Measurements from ENCODE around the gene KCNJ1. TPM values are rescaled to one million over a fixed set of nuclear protein-coding genes. Genes with fewer than 3 reads are reported as not detected.

The KCNJ1 gene
- polyA plus RNA-seq, 1 donor from 2014 or later = 0.30 TPM

GRCh38 chr11:128905345-128906184, 38.5 kb upstream of the KCNJ1 start:
- peaks cover 74% of the 10 kb centered on the region for H3K27me3 Mint-ChIP-seq
- no peak overlapping the region for H3K27ac Mint-ChIP-seq

DNA sequence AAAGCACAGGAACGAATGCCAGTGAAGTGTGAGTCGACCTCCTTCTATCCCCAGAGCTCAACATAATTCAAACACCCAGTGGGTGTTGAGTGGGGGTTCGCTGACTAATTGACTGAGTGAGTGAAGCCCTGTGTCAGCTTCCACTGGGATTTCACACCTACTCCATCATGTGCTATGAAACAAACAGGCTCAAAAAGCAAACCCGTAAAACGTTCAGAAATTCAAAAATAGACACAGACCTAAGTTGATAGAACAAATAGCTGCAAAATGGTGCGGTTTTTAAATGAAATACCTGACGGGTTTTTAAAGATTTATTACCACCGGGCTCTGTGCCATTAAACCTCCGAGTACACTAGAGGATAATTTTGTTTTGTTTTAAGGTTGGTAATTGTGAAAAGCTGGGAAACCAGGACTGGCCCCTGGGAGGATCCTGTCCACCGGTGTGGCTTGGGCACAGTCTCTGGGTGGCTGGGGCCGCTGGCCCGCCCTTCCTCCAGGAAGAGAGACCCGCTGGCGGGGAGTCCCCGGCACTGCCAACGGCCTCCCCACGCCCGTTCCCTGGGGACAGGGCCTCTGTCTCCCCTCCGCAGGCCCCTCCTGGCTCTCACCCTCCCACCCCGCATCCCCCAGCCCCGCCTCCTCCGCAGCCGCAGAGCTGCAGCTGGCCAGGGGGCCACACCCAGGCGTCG, 37.7 kb upstream of the KCNJ1 start:
- peak overlapping the region; percentile 45 to 82 (median 66) for H3K4me3 Mint-ChIP-seq
- peaks cover 11 to 20% (median 15%) of the 10 kb centered on the region in 3 donors for H3K4me1 Mint-ChIP-seq
- H3K36me3 Mint-ChIP-seq = no peaks in the 10 kb centered on the region
- peak overlapping the region in 1 of 3 donors; percentile 59 for H3K27ac Mint-ChIP-seq
- H3K27me3 Mint-ChIP-seq = peaks cover 77% of the 10 kb centered on the region
- H3K9me3 Mint-ChIP-seq = peaks cover 0 to 3% (median 0%) of the 10 kb centered on the region in 3 donors

More at GRCh38 chr11:128905345-128906184, 38.5 kb upstream of the KCNJ1 start:
- H3K4me3 Mint-ChIP-seq = peak overlapping the region; percentile 59 to 90 (median 82)
- no peaks in the 10 kb centered on the region for H3K36me3 Mint-ChIP-seq
- peaks cover 11 to 20% (median 15%) of the 10 kb centered on the region in 3 donors for H3K4me1 Mint-ChIP-seq
- peaks cover 0 to 3% (median 0%) of the 10 kb centered on the region in 3 donors for H3K9me3 Mint-ChIP-seq

DNA sequence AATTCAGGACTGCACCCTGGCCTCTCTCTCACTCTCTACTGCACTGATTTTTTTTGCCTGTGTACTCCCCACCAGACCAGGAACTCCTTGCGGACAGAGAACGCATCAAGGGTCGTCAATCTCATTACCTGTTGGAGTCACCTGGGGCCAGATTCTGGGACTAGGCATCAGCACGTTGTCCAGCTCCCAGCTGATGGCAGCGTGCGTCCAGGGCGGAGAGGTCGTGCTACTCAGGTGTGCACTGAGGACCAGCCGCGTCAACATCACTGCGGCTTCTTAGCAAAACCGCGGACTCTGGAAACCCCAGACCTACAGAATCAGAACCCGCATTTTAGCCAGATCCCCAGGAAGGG, 37.2 kb upstream of the KCNJ1 start:
- peaks cover 0 to 3% (median 0%) of the 10 kb centered on the region in 3 donors for H3K9me3 Mint-ChIP-seq
- H3K36me3 Mint-ChIP-seq = no peaks in the 10 kb centered on the region
- H3K27me3 Mint-ChIP-seq = peaks cover 74% of the 10 kb centered on the region
- H3K4me3 Mint-ChIP-seq = peak overlapping the region; percentile 45 to 82 (median 66)
- peaks cover 11 to 19% (median 15%) of the 10 kb centered on the region in 3 donors for H3K4me1 Mint-ChIP-seq
- H3K27ac Mint-ChIP-seq = no peak overlapping the region

DNA sequence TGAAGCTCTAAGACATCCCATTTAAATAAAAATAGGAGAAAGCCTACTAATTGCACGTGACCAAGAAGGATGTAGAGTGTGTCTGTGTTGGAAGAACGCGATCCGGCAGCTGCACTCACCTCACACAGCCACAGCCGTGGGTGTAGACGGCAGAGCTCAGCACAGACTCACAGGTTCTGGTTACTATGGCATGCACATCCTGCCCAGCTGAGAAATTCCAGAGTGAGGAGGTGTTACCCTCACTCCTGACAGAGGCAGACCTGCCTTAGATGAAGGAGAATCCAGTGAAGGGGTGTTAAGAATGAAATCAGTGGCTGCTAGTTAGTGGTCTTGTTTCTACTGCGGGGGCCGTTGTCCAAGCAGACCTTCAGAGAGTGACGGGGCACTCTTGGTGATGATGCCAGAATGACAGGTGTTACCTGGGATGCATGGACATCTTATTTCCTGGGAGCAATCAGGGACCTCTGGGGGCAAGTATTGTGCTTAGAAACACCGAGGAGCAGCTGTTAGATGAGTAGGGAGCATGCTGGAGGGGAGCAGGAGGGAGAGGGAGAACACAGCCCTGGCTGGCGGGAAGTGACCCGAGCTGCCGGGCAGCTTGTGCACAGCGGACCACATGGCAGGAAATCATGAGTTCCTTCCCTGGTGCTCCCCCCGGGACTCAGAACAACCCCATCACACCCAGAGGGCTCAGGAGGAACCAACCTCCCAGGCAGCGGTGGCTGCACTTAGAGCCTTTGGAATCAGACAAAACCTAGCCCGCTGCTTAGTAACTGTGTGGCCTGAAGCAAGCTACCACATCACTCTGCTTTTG, 36.4 kb upstream of the KCNJ1 start:
- peak overlapping the region; percentile 18 to 73 (median 42) for H3K4me3 Mint-ChIP-seq
- no peaks in the 10 kb centered on the region for H3K36me3 Mint-ChIP-seq
- H3K27ac Mint-ChIP-seq = no peak overlapping the region
- H3K27me3 Mint-ChIP-seq = peaks cover 72% of the 10 kb centered on the region
- peaks cover 11 to 19% (median 16%) of the 10 kb centered on the region in 3 donors for H3K4me1 Mint-ChIP-seq
- peaks cover 0 to 3% (median 0%) of the 10 kb centered on the region in 3 donors for H3K9me3 Mint-ChIP-seq

GRCh38 chr11:128902515-128903066, 35.5 kb upstream of the KCNJ1 start:
- Mint-ChIP-seq H3K9me3 (peaks cover 0 to 3% (median 0%) of the 10 kb centered on the region in 3 donors), H3K27ac (no peak overlapping the region), H3K4me3 (peak overlapping the region in 1 of 4 donors; percentile 2), H3K36me3 (no peaks in the 10 kb centered on the region), H3K4me1 (peaks cover 11 to 20% (median 16%) of the 10 kb centered on the region in 3 donors), H3K27me3 (peaks cover 73% of the 10 kb centered on the region)

DNA sequence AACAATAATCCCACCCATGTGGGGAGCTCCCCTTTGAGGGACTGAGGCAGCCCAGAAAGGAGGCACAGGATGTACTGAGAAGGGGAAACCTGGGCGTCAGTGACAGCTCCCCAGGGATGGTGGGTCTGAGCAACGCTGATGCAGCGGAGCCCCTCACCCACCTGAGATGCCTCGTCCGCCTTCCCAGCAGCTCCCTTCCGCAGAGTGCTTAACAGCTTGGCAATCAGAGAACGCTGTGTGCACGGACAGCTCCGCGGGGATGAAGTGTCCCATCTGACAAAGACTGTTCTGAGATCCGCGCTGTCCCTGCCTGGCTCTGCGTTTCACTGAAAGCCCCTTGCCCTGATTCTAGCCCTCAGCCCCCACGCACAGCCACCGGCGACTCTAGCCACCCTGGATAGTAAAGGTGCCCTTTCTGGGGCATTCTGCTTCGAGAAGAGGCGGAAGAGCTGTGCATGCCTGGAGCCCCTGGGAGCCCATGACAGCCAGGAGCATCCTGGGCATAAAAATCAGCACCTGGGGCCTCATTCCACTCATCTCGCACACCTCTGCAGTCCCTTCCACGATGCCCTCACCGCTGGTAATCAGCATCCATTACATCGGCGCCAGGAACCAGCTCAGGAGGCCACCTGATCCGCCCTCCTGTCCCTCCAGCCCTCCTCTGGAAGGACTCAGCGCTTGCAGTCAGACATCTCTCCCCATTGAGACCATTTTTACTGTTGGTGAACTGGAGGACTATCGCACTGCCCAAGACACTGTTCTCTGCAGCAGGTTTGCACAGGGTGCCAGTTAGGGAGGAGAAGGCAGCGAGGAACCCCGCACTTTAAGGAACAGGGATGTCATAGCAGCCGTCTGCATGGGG, 34.8 kb upstream of the KCNJ1 start:
- Mint-ChIP-seq H3K4me3 (peak overlapping the region in 1 of 4 donors; percentile 2), H3K4me1 (peaks cover 11 to 20% (median 16%) of the 10 kb centered on the region in 3 donors), H3K27me3 (peaks cover 73% of the 10 kb centered on the region), H3K9me3 (peaks cover 0 to 3% (median 0%) of the 10 kb centered on the region in 3 donors), H3K27ac (no peak overlapping the region), H3K36me3 (no peaks in the 10 kb centered on the region)

DNA sequence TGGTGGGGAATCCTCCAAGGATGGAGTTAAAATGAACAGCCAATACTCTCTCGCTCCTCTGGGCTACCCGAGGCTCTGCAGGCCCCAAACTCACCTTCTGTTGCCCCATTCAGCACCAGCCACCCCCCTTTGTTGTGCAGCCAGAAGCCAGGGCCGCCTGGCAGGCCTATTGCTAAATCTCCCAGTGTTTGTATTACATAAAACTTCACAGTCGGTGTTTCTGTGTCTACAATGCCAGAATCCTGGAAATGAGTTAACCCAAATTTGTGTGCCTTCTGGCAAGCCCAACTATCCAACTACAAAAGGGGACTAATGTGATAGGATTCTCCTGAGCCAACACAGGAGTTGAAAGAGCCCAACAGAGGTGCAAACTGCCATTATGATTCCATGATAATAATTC, 33.4 kb upstream of the KCNJ1 start:
- Mint-ChIP-seq H3K4me1 (peaks cover 14 to 17% (median 14%) of the 10 kb centered on the region in 3 donors), H3K36me3 (no peaks in the 10 kb centered on the region), H3K9me3 (no peaks in the 10 kb centered on the region), H3K4me3 (no peak overlapping the region), H3K27me3 (peaks cover 76% of the 10 kb centered on the region), H3K27ac (peak overlapping the region in 1 of 3 donors; percentile 8)

- Mint-ChIP-seq H3K4me3 (no peak overlapping the region), H3K27me3 (peaks cover 73% of the 10 kb centered on the region), H3K4me1 (peaks cover 8 to 12% (median 8%) of the 10 kb centered on the region in 3 donors), H3K27ac (no peak overlapping the region), H3K36me3 (no peaks in the 10 kb centered on the region), H3K9me3 (no peaks in the 10 kb centered on the region)
These were observed 31.7 kb upstream of the KCNJ1 start for GRCh38 chr11:128898580-128899344.

GRCh38 chr11:128897826-128898225, 30.7 kb upstream of the KCNJ1 start:
- H3K9me3 Mint-ChIP-seq = no peaks in the 10 kb centered on the region
- H3K4me1 Mint-ChIP-seq = peaks cover 6 to 9% (median 9%) of the 10 kb centered on the region in 3 donors
- H3K27me3 Mint-ChIP-seq = peaks cover 71% of the 10 kb centered on the region
- no peaks in the 10 kb centered on the region for H3K36me3 Mint-ChIP-seq
- no peak overlapping the region for H3K27ac Mint-ChIP-seq
- H3K4me3 Mint-ChIP-seq = no peak overlapping the region

GRCh38 chr11:128896356-128896755, 29.3 kb upstream of the KCNJ1 start:
- Mint-ChIP-seq H3K36me3 (no peaks in the 10 kb centered on the region), H3K9me3 (no peaks in the 10 kb centered on the region), H3K4me1 (peaks cover 6 to 13% (median 9%) of the 10 kb centered on the region in 3 donors), H3K27me3 (peaks cover 72% of the 10 kb centered on the region), H3K4me3 (no peak overlapping the region), H3K27ac (no peak overlapping the region)

DNA sequence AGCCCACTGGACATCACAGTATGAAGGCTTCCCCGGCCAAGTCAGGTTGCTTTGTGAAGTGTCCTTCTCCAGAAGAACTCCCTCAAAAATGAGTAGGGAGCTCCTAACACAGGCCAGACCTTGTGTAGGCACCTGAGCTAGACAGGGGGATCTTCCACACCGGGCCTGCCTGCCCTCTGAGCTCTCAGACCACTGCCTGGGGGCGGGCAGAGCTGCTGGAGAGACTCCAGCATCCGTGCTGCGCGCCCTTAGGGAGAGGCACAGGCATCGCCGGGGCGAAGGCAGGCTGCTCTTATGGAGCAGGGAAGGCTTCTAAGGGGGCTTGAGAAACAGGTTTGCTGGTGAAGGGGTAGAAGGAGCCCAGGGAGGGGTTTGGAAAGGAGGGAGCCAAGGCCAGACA, 28.4 kb upstream of the KCNJ1 start:
- Mint-ChIP-seq H3K4me1 (peaks cover 8 to 15% (median 9%) of the 10 kb centered on the region in 3 donors), H3K4me3 (no peak overlapping the region), H3K9me3 (no peaks in the 10 kb centered on the region), H3K27me3 (peaks cover 68% of the 10 kb centered on the region), H3K36me3 (no peaks in the 10 kb centered on the region), H3K27ac (no peak overlapping the region)

GRCh38 chr11:128894685-128895084, 27.6 kb upstream of the KCNJ1 start:
- Mint-ChIP-seq H3K9me3 (no peaks in the 10 kb centered on the region), H3K27ac (no peak overlapping the region), H3K4me1 (peaks cover 8 to 15% (median 9%) of the 10 kb centered on the region in 3 donors), H3K36me3 (no peaks in the 10 kb centered on the region), H3K27me3 (peaks cover 69% of the 10 kb centered on the region), H3K4me3 (peak overlapping the region in 1 of 4 donors; percentile 36)

DNA sequence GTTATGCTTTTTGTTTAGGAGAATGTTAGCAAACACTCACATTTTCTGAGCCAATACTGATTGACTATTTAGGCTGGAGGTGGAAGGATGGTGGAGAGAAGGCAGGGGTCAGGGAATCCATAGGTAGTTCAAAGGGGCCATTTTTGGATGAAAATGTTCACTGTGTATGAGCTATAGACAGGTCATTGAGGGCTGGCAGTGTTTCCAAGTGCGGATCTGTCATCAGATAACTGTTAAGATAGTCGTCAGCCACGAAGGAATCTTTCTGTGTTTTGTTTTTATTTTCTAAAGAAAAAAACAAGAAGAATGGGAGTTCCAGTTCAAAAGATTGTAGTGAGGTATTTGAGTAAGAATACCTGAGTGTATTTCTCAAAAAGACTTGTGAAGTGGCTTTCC, 27.2 kb upstream of the KCNJ1 start:
- peaks cover 71% of the 10 kb centered on the region for H3K27me3 Mint-ChIP-seq
- peak overlapping the region in 1 of 3 donors; percentile 5 for H3K27ac Mint-ChIP-seq
- H3K36me3 Mint-ChIP-seq = no peaks in the 10 kb centered on the region
- H3K9me3 Mint-ChIP-seq = no peaks in the 10 kb centered on the region
- peak overlapping the region in 1 of 4 donors; percentile 3 for H3K4me3 Mint-ChIP-seq
- peaks cover 8 to 15% (median 9%) of the 10 kb centered on the region in 3 donors for H3K4me1 Mint-ChIP-seq
